OCI-LY7 (cell line): Measurements from ENCODE around the gene TRAM2.

ENCODE experiments used
- CTCF ChIP-seq: fragments of 200-600 bp; sonication (generic); conservative IDR thresholded peaks from 2 replicates; pipeline ENCODE4 v1.5.1; 2014; ENCODE audit warnings: mild to moderate bottlenecking, antibody characterized with exemption, low read length, moderate library complexity, mixed read lengths
- EZH2phosphoT487 ChIP-seq: fragments of 200-600 bp; sonication (generic); IDR thresholded peaks from 2 replicates; pipeline ENCODE4 v1.6.1; 2018; ENCODE audit warnings: low read depth, borderline replicate concordance, mild to moderate bottlenecking, mixed run types, antibody characterized with exemption, low read length, moderate library complexity, mixed read lengths

GRCh38 chr6:52531834-52532233 lies 45.0 kb downstream of the TRAM2 start:
- no peak for TF ChIP-seq CTCF
- TF ChIP-seq EZH2phosphoT487: no peak
